ENCODE data around the gene TMPRSS5. TPM values are rescaled to one million over a fixed set of nuclear protein-coding genes. Genes with fewer than 3 reads are reported as not detected.

TMPRSS5 gene
- total and polyA plus RNA-seq, 2 of the 8 experiments (the other 6 are each of a cell fraction or from before 2014, with no cell fraction given): 0.54 to 0.78 TPM

DNA sequence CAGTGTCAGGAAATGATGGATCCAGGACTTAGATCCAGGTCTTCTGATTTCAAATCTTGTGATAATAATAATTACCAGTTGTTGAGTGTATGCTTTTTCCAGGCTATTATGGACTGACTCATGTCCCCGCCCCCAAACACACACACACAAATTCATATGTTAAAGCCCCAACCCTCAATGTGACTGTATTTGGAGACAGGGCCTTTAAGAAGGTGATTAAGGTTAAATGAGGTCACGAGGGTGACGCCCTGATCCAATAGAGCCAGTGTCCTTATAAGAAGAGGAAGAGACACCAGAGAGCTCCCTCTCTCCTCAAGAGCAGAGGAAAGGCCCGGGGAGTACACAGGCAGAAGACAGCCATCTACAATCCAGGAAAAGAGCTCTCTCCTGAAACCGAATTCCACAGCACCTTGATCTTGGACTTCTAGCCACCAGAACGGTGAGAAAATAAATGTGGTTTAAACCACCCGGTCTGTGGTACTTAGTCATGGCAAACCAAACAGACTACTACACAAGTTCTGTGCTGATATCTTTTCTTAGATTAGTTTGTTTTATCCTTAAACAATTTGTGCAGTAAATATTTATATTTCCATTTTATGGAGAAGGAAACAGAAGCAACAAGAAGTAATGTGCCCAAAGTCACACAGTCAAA lies 8.2 kb downstream of the TMPRSS5 start:
- H4K91ac ChIP-seq (replicated peaks; ENCODE audit: insufficient read length, low read length): no peak overlapping the region
- H2BK12ac ChIP-seq (ENCODE audit: low read depth, low read length): no peak overlapping the region
- H3K4me1 ChIP-seq (replicated peaks in 1 of 4; ENCODE audit: control insufficient read depth in 3 of 4, insufficient read depth in 4 of 4, low read length in 3 of 4): no peaks in the 10 kb centered on the region; a peak in 1 of 7 replicates
- no peaks in the 10 kb centered on the region; the same call in 1 of the 2 replicates for H3K23me2 ChIP-seq (ENCODE audit: low read depth, low read length)
- H4K8ac ChIP-seq (ENCODE audit: extremely low read depth, insufficient read depth, low read length): no peak overlapping the region
- H3K27me3 ChIP-seq (replicated peaks in 1 of 4; ENCODE audit: control insufficient read depth in 3 of 4, extremely low read depth in 1 of 4, insufficient read depth in 3 of 4, low read length in 3 of 4): no peaks in the 10 kb centered on the region
- H3K79me1 ChIP-seq (ENCODE audit: low read depth, low read length): no peaks in the 10 kb centered on the region
- no peak overlapping the region for H3K23ac ChIP-seq (ENCODE audit: insufficient read length)
- H2BK20ac ChIP-seq (ENCODE audit: low read length): no peak overlapping the region
- no peak overlapping the region for H3K56ac ChIP-seq (replicated peaks; ENCODE audit: insufficient read length, low read depth, low read length)
- ChIA-PET CTCF (ENCODE audit: partially characterized antibody) (interaction anchor here (0.8 kb wide), 1 partner anchor 32 kb away, joined by 3 read pairs; no protein-coding TSS in a partner anchor), POLR2A (ENCODE audit: partially characterized antibody) (no interaction called here)
- no peak overlapping the region for H2AFZ ChIP-seq (ENCODE audit: low read length)
- no peaks in the 10 kb centered on the region for H3K79me2 ChIP-seq (ENCODE audit: control insufficient read depth in 1 of 2, insufficient read depth in 2 of 2, low read length in 2 of 2)
- no peak overlapping the region for H3K4me2 ChIP-seq (ENCODE audit: insufficient read depth in 1 of 2, low read depth in 2 of 2, low read length in 2 of 2)
- FAIRE-seq (no peak), DNase-seq (ENCODE audit: low read depth in 1 of 2, low spot score in 2 of 2) (no peak)
- H2BK120ac ChIP-seq (replicated peaks; ENCODE audit: low read depth, low read length): no peak overlapping the region
- no peaks in the 10 kb centered on the region for H3K36me3 ChIP-seq (ENCODE audit: control insufficient read depth in 2 of 4, insufficient read depth in 4 of 4, low read length in 3 of 4)
- no peak overlapping the region for H2AK5ac ChIP-seq (ENCODE audit: low read depth, low read length)
- H3K18ac ChIP-seq (ENCODE audit: extremely low read depth, low read length): no peak overlapping the region
- WGBS, 2 experiments (ENCODE audit: extremely low coverage in 1 of 2, insufficient coverage in 1 of 2, insufficient read length in 1 of 2, insufficient replicate concordance in 2 of 2, low coverage in 1 of 2, low lambda C conversion rate in 2 of 2, missing lambda C conversion rate in 1 of 2): 85% methylated on average over 7 of the region's 7 CpGs; no CpG with 5 or more reads in 1 of the 2 experiments
- no peaks in the 10 kb centered on the region for H3K9me3 ChIP-seq (ENCODE audit: insufficient read depth in 2 of 2, low read depth in 1 of 2, low read length in 1 of 2)
- H4K20me1 ChIP-seq (replicated peaks in 1 of 2; ENCODE audit: control insufficient read depth in 1 of 2, insufficient read depth in 2 of 2, low read length in 2 of 2): no peaks in the 10 kb centered on the region
- H3K9ac ChIP-seq (replicated peaks in 1 of 4; ENCODE audit: extremely low read depth in 1 of 4, low read depth in 3 of 4, low read length in 3 of 4): no peak overlapping the region
- no peak overlapping the region for H3K27ac ChIP-seq (ENCODE audit: low read depth, low read length)
- no peak overlapping the region for H3K4me3 ChIP-seq (ENCODE audit: extremely low read depth in 1 of 4, insufficient read depth in 2 of 4, low read depth in 3 of 4, low read length in 4 of 4)
- no peak overlapping the region for H2BK15ac ChIP-seq (ENCODE audit: low read length)
- no peak overlapping the region for H2BK5ac ChIP-seq (ENCODE audit: low read depth, low read length)
- no peak overlapping the region for H3K14ac ChIP-seq (ENCODE audit: insufficient read length)
- H4K5ac ChIP-seq (ENCODE audit: insufficient read length, low read depth, low read length): no peak overlapping the region
- TF ChIP-seq SRF (IDR thresholded peaks at IDR 0.05; ENCODE audit: low read depth, low read length) (no peak), SP2 (IDR thresholded peaks at IDR 0.05; ENCODE audit: low read length) (no peak), EZH2 (IDR thresholded peaks at IDR 0.05; ENCODE audit: low read depth, low read length, severe bottlenecking) (no peak)
- TF ChIP-seq, protein P1, sequence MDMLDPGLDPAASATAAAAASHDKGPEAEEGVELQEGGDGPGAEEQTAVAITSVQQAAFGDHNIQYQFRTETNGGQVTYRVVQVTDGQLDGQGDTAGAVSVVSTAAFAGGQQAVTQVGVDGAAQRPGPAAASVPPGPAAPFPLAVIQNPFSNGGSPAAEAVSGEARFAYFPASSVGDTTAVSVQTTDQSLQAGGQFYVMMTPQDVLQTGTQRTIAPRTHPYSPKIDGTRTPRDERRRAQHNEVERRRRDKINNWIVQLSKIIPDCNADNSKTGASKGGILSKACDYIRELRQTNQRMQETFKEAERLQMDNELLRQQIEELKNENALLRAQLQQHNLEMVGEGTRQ (IDR thresholded peaks at IDR 0.05; ENCODE audit: low read length): no peak
- no peak overlapping the region for H3K4ac ChIP-seq (replicated peaks; ENCODE audit: insufficient read length, low read depth, low read length)
